Bronchial epithelial cell (primary cell): ENCODE data around the gene MALT1. TPM values are rescaled to one million over a fixed set of nuclear protein-coding genes. Genes with fewer than 3 reads are reported as not detected.

Experiments
- DNase-seq: peaks from one replicate; pipeline ENCODE4 v3.0.0-alpha.2; 2010; ENCODE audit warnings: low read depth
- FAIRE-seq: peaks from 2 replicates; lab custom pipeline; 2011; peaks lifted over from hg19 to GRCh38; lab: Jason Lieb, UNC
- H3K27me3 ChIP-seq: 2 replicates; pipeline ENCODE4 v1.5.1; 2011; ENCODE audit warnings: low read length; ENCODE audit not compliant: control insufficient read depth, insufficient read depth
- H3K36me3 ChIP-seq: 2 replicates; pipeline ENCODE4 v1.5.1; 2011; ENCODE audit warnings: low read length; ENCODE audit not compliant: control insufficient read depth, insufficient read depth
- H3K4me3 ChIP-seq: 2 replicates; pipeline ENCODE4 v1.5.1; 2011; ENCODE audit warnings: mild to moderate bottlenecking, low read depth, low read length, control low read depth
- total RNA-seq: library from RNA; depleted of rRNA; stranded (reverse); fragments of >200 nt; gene quantifications from 2 replicates; pipeline ENCODE4 v1.2.1, GENCODE V29; 2014
- TF ChIP-seq, protein P1 (sequence below): IDR thresholded peaks from 2 replicates; pipeline ENCODE4 v1.5.1; 2011; ENCODE audit warnings: mild to moderate bottlenecking, moderate library complexity, low read length, control low read depth, inconsistent platforms; ENCODE audit not compliant: insufficient read depth, severe bottlenecking

Gene MALT1
- total RNA-seq, 1 donor from 2014 or later = 62.4 TPM

DNA sequence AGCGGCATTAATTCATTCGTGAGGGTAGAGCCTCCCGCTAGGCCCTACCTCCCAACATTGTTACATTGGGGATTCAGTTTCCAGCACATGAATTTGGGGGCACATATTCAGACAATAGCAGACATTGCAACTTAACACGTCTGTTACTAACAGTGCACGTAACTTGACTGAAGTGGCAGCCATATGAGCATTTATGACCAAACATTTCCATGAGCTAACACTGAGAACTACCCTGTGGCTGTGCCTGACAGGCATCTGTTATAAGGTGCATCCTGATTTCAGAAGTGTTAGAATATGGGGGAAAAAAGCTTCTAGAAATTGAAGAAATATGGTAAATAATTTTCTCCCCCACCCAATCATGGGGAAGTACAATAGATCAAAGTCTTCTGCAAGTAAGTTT lies 24.5 kb downstream of the MALT1 start:
- Histone ChIP-seq H3K27me3 (no peaks in the 10 kb centered on the region), H3K36me3 (peaks cover 2% of the 10 kb centered on the region), H3K4me3 (no peak overlapping the region)
- DNase-seq = no peak
- TF ChIP-seq, protein P1, sequence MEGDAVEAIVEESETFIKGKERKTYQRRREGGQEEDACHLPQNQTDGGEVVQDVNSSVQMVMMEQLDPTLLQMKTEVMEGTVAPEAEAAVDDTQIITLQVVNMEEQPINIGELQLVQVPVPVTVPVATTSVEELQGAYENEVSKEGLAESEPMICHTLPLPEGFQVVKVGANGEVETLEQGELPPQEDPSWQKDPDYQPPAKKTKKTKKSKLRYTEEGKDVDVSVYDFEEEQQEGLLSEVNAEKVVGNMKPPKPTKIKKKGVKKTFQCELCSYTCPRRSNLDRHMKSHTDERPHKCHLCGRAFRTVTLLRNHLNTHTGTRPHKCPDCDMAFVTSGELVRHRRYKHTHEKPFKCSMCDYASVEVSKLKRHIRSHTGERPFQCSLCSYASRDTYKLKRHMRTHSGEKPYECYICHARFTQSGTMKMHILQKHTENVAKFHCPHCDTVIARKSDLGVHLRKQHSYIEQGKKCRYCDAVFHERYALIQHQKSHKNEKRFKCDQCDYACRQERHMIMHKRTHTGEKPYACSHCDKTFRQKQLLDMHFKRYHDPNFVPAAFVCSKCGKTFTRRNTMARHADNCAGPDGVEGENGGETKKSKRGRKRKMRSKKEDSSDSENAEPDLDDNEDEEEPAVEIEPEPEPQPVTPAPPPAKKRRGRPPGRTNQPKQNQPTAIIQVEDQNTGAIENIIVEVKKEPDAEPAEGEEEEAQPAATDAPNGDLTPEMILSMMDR = no peak
- no peak for FAIRE-seq

DNA sequence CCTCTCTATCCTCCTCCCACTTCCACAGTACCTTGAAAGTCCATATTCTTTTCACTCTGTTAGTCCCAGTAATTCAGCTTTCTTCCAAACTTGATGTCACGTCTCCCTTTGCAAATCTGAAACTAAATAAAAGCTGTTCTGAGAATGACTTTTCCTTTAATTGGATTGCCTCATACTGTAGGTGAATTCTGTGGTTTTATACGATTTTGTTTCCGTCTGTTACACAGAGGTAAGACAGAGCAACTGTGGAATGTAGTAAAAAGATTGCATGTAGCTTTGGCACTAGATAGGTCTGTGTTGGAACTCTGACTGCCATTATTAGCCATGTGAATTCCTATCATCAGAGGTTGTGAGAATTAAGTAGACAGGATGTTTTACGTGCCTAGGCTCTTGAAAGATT lies 25.9 kb downstream of the MALT1 start:
- TF ChIP-seq, protein P1 = no peak
- Histone ChIP-seq H3K27me3 (no peaks in the 10 kb centered on the region), H3K4me3 (no peak overlapping the region), H3K36me3 (peaks cover 6% of the 10 kb centered on the region)
- FAIRE-seq (no peak), DNase-seq (no peak)

DNA sequence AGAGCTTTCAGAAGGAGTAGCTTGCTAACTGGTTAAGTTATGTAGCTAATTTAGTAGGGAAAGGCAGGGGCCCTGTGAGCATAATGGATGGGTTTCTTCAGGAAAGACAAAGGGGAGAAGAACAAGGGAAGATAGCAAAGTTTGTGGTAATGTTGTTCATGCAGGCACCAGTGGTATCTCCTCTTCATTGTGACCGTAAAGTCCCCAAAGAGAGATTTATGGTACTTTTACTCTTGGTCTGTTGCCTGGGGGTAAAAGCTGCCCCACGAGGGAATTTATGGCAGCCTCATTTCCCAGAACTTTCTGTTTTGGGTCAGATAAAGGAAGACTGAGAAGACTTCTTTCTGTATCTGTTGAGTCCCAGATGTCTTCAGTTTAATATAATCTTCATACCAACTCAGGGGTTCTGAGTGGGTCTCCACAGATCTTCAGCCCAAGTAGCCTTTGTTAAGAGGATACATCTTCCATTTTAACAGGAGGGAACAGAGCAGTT lies 27.5 kb downstream of the MALT1 start:
- FAIRE-seq (no peak), DNase-seq (no peak)
- TF ChIP-seq, protein P1 = no peak
- Histone ChIP-seq H3K27me3 (no peaks in the 10 kb centered on the region), H3K36me3 (peaks cover 7% of the 10 kb centered on the region), H3K4me3 (no peak overlapping the region)

DNA sequence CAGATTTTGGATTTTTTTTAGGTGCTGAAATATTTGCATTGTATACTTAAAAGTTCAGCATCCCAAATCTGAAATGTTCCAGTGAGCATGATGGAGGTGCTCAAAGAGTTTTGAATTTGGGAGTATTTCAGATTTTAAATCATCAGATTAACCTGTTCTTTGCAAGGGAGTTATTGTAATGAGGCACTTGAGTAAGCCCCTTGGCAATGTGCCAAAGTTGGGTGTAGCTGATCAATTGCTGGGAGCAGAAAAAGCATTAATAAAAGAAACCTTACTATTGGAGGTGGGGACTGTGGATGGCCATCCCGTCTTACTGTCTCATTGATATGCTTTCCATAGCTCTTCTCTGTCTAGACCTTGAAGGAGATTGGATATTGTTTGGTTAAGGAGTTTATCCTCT lies 28.3 kb downstream of the MALT1 start:
- Histone ChIP-seq H3K4me3 (no peak overlapping the region), H3K36me3 (peaks cover 7% of the 10 kb centered on the region), H3K27me3 (no peaks in the 10 kb centered on the region)
- FAIRE-seq = no peak
- TF ChIP-seq, protein P1 = no peak
- DNase-seq = no peak

GRCh38 chr18:58700209-58700608 lies 28.9 kb downstream of the MALT1 start:
- FAIRE-seq (no peak), DNase-seq (no peak)
- Histone ChIP-seq H3K4me3 (no peak overlapping the region), H3K36me3 (peaks cover 7% of the 10 kb centered on the region), H3K27me3 (no peaks in the 10 kb centered on the region)
- TF ChIP-seq, protein P1 = no peak

DNA sequence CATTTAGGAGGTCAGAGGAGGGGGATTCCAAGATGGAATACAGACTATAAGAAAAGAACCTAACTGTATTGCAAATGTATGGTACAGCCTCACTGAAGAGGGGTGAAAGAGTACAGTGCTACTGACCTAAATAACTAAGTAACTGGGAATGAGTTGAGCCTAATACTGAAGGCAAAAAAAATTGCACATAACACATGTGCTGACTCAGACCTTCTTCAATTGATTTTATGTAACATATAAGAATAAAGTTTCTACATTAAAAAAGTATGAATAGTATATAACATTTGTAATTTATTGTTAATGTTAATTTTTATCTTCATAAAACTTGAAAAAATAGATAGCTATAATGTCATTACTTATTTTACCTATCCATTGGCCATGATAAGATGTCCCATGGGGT lies 41.7 kb downstream of the MALT1 start:
- FAIRE-seq (no peak), DNase-seq (no peak)
- no peaks in the 10 kb centered on the region for H3K27me3 ChIP-seq
- TF ChIP-seq, protein P1 = no peak
- H3K36me3 ChIP-seq = peaks cover 6% of the 10 kb centered on the region
- no peak overlapping the region for H3K4me3 ChIP-seq
